Globus pallidus (tissue), 1 donor: ENCODE results near the gene AMFR.
A peak's percentile ranks its signal among the peaks of the same experiment; 100 is the strongest.

Experiments used
- DNase-seq: peaks from one replicate; pipeline ENCODE4 v3.0.0-alpha.2; 2015; ENCODE audit warnings: low spot score

Gene AMFR

GRCh38 chr16:56362706-56363105 lies 62.6 kb downstream of the AMFR start:
- no peak for DNase-seq

GRCh38 chr16:56362057-56362655 lies 63.2 kb downstream of the AMFR start:
- DNase-seq = no peak

- DNase-seq = no peak
These were observed 65.0 kb downstream of the AMFR start for GRCh38 chr16:56360117-56361008.

GRCh38 chr16:56357765-56358322 lies 67.5 kb downstream of the AMFR start:
- no peak for DNase-seq

GRCh38 chr16:56357241-56357764 lies 68.0 kb downstream of the AMFR start:
- DNase-seq = no peak

- DNase-seq = peak; percentile 77
These were observed 68.8 kb downstream of the AMFR start for GRCh38 chr16:56356276-56357240.

GRCh38 chr16:56355786-56356275 lies 69.5 kb downstream of the AMFR start:
- DNase-seq = no peak

- DNase-seq = no peak
These were observed 70.1 kb downstream of the AMFR start for GRCh38 chr16:56355221-56355620.

- no peak for DNase-seq
These were observed 70.6 kb downstream of the AMFR start for GRCh38 chr16:56354746-56355145.

- no peak for DNase-seq
These were observed 71.3 kb downstream of the AMFR start for GRCh38 chr16:56354016-56354415.

- no peak for DNase-seq
These were observed 72.1 kb downstream of the AMFR start for GRCh38 chr16:56353054-56353921.

GRCh38 chr16:56352351-56353053 lies 72.8 kb downstream of the AMFR start:
- no peak for DNase-seq

- no peak for DNase-seq
These were observed 73.9 kb downstream of the AMFR start for GRCh38 chr16:56351481-56351880.

GRCh38 chr16:56350491-56351405 lies 74.6 kb downstream of the AMFR start:
- no peak for DNase-seq

GRCh38 chr16:56349711-56350161 lies 75.6 kb downstream of the AMFR start:
- no peak for DNase-seq

GRCh38 chr16:56349086-56349415 lies 76.3 kb downstream of the AMFR start:
- no peak for DNase-seq

- no peak for DNase-seq
These were observed 76.9 kb downstream of the AMFR start for GRCh38 chr16:56348168-56349085.

GRCh38 chr16:56347670-56348069 lies 77.7 kb downstream of the AMFR start:
- DNase-seq = no peak
